ENCODE measurements around the gene SYT1.

The SYT1 gene

DNA sequence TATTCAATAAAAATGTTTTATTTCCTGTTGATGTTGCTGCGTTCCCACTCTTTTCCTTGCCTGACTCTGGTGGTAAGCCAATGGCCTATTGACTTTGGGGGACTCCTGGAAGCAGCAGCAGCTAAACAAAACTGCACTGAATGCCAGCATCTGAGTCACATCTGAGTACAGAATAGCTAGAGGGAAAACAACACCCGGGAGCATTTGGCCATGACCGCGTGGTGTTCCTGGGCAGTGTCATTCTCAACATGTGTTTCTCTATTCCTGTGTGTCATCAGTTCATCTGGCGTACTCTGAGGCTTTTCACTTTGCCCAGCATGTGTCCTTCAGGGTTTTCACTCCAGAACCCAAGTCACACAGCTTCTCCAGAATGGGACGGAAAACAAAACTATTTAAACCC is 587.4 kb downstream of the SYT1 start:
- peak; percentile 91 for DNase-seq

DNA sequence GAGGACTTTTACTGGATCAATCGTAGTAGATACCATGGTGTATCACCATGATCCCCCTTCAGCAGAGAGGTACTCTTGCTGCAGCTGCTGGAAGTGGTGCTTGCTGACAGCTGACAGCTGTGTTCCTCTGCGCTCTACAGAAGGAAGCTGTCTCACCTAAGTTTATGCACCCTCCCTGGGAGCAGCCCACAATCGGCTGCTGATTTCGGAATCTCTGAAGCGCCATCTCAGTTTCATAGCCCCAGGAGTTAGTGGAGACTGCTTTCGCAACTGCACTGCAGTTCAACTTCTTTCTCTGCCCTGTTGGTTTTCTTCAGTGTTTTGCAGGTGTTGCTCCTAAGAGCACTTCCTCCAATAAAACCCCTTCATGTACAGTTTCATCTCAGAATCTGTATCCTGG is 588.3 kb downstream of the SYT1 start:
- no peak for DNase-seq

DNA sequence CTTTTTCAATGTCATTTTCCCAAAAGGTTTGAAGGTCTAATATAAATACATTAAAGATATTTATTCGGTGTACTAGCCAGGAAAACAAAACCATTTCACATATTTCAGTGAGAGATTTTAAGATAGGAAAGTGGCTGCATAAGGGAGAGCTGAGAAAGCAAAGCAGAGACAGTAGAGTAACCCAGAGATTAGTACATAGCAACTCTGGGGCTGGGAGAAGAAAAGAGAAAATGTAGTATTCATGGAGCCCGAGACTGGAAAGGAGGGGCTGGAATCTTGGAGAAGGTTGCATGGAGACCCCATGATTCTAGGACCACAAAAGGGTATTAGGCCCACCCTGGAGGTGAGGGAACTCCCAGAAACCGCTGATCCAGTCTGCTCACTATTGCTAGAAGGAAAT is 589.2 kb downstream of the SYT1 start:
- no peak for DNase-seq

DNA sequence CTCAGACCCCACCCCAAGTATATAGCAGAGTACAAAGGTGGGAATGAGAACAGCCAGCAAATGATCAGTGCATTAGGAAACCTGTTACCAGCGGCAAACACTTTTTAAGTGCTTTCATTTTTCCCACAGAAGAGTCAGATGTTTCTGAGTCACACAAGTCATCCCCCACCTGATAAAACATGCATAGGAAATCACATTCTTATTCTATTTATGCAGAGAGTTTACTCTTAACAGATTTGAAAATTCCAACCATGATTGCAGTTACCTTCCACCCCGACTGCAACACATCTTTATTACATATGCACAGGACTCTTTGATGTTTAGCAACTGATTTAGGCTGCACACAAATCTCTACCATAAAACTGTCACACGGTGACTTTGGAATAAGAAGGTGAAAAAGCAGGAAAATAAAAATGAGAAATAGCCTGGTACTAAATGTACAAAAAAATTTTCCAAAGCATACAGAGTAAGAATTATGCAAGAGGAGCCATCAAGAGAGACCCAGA is 589.8 kb downstream of the SYT1 start:
- DNase-seq: peak; percentile 25

DNA sequence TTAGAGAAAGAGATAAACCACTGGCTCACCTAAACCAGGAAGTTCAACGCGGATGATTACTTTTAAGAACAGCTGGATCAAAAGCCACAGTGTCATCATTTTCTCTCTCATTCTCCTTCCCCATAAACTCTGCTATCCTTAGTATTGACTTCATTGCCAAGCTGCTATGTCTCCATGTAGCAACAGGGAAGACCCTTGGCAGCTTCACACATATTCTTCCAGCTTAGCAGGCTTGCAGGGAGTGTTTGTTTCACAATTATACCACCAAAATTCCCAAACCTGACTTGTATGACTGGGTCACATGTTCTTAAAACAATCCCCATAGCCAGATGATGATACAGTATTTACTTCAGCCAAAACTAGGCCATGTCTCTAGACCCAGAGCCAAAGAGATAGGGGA is 590.7 kb downstream of the SYT1 start:
- DNase-seq: no peak

DNA sequence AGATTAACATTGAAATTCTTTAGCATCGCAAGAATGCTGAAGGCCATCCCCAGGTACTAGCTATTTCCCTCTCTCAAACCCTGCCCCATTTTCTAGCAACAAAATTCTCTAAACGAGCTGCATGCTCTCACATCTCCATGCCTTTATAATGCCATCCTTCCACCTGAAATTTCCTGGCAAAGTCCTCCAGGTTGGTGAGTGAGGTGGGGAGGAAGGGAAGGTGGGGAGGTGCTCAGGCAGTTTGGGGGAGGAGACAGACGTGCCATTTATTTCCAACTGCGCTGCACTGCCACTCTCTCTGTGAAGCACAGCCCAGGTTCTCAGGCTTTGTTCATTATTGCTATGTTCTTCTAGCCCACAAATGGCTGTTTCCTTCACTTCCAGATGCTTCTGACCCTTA is 617.7 kb downstream of the SYT1 start:
- DNase-seq: no peak

DNA sequence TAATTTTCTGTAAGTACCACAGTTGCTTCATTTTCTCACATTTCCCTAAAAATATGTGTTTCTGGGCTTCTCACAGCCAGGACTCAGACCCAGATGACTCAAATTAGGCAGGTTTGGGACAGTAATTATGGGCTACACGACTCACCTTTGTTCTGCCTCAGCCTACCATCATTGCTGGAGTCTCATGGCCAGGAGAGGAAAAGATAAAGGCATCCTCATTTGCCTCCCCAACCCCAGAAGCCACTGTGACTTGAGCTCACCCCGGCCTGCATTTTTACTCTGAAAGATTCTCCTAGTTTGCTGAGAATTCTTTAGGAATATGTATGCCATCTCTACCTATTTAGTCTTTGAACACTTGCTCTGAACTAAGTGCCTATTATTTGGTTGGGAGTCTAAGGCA is 618.3 kb downstream of the SYT1 start:
- no peak for DNase-seq

DNA sequence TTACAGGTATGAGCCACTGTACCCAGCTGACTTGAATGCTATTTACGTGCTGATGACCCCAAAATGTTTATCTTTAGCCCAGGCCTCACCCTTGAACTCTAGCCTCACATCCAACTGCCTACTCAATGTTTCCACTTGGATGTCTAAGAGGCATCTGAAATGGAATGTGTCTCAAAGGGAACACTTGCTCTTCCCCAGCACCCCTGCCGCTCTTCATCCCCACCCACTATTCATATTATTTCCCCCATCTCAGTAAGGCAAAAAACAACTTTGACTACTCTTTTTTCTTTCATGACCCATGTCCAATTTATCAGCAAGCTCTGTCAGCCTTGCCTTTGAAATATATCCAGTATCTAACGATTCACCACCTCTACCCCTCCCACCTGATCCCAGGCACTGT is 621.6 kb downstream of the SYT1 start:
- no peak for DNase-seq

DNA sequence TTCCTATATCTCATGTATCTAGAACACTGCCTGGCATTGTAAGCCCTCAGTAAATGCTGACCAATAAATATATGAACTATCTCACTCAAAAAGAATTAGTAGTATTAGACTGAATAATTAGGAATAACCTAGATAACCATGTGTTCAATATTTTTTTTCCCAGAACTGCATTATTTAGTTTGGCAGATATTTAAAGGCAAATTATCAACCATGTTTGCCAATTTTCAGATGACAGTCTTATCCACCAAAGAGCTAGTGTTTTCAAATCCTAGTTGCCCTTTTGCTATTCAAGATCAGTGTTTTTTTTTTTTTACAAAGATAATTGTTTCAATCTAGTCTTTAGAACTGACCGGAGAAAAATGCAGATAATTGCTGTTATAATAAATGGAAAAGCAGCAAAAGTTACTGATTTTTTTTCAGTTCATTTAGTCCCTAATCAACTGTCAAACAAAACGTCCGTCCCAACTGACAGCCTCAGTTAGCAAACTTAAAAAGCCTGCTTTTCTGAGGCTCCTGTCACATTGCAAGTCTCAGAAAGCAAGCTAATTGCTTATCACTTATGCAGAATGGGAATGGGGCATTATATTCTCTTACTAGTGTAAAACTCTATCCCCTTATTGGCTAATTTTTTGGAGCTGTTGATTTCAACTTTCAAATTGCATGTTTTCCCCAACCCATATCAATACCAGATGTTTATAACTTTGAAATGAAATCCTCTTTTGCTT is 623.0 kb downstream of the SYT1 start:
- DNase-seq: no peak

Measured in fibroblast of skin of scalp (primary cell).